CD4-positive, alpha-beta T cell treated with Interferon gamma for 1 hour (primary cell): Measurements from ENCODE around the gene HECTD2.
"Not testable (repeated sequence)": the region's sequence is repeated elsewhere in the genome, so short reads cannot be mapped to it uniquely, and the experiment has no call there.

Source experiments
- DNase-seq: peaks from one replicate; pipeline ENCODE4 v3.0.0-alpha.2; 2020

The HECTD2 gene

DNA sequence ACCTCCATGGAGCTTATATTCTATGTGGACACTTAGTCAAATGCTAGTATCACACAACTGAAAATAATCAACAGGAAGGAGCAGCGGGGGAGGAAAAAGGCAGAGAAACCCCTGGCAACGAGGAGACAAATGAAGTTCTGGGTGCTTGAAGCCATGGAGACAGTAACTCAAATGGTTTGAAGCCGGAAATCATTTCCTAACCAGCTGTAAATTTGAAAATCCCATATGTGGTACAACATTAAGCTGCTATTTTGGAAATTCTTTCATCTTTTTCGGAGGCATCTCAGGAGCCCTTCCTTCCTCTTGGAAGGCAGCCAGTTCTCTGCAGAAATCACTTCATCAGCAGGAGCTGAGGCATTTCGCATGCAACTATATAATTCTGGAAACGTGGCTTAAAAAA, 131.3 kb downstream of the HECTD2 start:
- DNase-seq: no peak

DNA sequence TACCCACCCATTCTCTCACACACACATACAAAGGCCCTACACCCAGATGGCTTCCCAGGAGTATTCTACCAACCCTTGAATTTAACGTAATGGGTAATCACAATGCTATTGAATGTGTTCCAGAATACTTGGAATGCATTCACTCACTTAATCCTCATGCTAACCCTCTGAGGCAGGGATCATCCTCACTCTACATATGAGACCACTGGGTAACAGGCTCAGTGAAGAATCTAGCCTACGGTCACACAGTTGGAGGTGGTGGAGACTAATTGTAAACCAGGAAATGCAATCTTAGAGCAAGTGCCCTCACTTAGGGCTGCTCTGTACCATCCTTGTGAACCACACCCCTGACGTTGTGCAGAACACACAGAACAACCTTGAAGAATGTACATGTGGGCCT, 135.2 kb downstream of the HECTD2 start:
- DNase-seq: no peak

DNA sequence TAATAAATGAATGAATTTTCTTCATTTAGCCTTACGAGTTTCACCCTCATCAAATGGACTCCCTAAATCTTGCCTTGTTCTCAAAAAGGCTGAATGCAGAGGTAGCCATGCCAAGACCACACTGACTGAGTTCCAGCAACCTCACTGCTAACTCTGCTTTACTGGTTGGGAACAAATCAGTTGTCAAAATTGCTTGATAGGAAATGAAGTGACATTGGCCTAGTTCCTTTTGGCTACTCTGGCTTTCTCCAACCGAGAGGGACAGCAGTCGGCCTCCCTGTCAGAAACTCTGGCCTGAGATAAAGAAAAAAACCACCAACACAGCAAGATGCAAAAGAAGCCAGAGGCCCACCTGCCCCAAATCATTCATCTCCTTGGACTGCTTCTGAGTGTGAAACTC, 135.7 kb downstream of the HECTD2 start:
- no peak for DNase-seq

DNA sequence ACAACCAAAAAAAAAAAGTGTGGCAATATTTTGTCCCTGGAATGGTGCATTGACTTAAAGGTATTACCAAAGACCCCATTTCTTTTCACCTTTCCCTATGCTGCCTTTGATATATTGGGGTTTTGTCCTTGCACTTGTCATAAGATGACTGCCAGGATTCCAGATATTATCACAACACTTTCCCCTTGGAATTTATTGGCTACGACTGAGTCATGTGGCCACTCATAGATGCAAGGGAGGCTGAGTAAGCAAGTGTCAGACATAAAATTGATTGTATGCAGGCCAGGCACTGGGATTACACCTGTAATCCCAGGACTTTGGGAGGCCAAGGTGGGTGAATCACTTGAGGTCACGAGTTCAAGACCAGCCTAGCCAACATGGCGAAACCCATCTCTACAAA, 139.1 kb downstream of the HECTD2 start:
- DNase-seq: no peak

DNA sequence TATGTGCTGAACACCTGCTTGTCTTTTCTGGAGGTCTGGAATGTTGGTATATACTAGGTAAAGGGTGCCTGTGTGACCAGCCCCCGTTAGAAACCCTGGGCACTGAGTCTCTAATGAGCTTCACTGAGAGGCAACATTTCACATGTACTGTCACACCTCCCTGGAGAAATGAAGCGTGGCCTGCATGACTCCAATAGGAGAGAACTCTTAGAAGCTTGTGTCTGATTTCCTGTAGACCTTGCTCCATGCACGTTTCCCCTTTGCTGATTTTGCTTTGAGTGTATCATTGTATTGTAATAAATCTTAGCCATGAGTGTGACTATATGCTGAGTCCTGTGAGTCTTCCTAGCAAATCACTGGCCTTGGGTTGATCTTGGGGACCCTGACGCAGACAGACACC, 139.9 kb downstream of the HECTD2 start:
- no peak for DNase-seq

DNA sequence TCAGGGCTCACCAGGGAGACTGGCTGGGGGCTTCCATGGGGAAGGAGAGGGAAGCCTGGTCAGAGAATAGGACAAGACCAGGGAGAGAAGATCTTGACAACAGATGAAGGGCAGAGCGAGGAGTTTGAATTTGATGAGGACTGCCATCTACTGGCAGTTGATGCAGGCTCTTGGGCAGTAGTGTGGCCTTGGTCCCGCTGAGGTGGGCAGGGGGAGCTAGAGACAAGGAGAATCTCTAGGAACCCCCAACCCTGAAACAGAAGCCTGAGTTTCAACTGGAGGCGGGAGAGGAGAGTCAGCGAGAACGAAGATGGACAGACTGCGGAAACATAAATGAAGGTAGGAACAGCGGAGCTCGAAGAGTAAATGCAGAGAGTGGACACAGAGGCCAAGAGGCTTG, 141.7 kb downstream of the HECTD2 start:
- no peak for DNase-seq

DNA sequence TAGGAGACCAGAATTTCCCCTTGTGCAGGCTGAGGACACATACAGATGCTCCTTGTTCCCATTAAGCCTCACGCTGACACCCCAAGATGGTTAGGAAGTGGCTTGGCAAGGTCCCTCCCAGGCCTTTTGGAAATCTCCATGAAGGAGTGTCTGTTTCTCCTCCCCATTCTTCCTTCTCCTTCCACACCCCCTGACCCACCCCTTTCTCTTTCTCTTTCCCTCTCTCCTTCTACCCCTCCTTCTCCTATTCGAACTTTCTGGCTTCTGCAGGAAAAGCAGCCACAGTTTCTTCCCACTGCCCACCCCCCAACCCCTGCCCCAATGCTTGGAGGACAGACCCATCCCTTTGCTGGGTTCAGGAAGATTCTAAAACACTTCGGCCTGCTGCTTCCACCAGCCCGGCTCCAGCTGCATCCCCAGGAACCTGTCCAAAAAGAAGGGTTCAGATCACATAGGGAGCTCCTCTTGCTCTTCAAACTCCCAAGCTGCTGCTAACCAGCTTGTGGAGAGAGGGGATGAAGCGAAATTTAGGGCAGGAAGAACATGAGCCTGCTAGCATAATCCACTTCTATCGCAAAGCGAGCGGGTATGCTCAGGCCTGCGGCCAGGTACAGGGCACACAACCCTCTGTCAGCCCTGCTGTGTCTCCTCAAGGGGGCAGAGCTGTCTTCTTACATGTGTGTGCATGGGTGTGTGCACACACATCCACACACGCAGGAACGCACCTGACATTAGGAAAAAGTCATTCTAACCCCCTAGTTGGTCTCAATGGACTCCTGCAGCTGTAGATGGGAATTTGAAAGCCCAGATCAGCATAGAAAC, 142.3 kb downstream of the HECTD2 start:
- no peak for DNase-seq

DNA sequence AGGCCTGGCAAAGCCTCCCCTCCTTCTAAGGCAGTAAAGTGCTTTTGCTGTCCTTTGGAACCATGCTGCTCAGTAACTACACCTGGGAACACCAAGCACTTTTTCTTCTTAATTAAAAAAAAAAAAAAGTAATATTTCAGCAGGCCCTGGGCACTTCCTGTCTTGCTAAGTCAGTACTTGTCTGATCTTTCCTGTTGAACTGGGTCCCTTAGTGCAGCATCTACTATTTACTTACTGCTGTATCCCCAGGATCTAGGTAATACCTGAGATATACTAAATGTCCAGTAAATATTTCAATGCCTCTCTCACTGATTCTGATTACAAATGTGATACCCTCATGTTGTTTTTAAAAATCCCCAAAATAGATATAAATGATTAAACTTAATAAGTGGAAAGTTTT, 145.3 kb downstream of the HECTD2 start:
- DNase-seq: no peak

DNA sequence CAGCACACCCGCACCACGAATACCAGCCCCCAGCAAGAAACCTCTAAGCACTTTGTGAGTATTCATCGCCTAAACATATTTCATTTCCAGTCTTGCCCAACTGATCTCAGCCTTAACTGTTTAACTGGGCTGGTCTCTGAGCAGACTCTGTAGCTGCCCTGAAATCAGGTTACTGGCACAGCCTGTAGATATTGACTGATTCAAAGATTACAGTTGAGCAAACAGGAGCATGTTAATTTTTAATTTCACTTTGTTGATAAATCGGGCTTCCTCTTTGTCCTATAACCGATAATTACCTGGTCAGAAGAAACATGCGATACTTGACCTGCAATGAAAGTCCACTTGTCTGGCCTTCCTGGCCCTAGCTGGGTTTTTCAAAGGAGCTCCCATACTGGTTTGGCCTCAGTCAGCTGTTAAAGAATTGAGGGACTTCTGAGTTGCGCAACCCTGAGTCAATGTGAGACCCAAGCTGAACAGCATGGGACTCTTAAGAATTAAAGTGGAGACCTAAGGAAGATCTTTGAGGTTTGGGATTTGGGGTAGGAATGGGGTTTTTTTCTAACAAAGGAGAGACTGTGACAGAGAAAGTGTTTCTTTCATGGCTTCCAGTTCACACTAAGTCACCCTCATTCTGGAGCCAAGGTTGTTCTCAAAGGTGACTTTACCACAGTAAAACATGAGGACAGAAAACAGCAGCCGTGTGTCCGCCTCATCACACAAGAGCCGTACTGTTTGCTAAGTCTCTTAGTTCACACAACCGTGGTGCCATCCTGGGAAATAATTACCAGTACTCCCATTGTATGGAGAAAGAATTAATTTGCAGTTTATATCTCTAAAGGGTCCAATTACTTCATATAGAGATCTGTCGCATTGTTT, 146.8 kb downstream of the HECTD2 start:
- DNase-seq: no peak

DNA sequence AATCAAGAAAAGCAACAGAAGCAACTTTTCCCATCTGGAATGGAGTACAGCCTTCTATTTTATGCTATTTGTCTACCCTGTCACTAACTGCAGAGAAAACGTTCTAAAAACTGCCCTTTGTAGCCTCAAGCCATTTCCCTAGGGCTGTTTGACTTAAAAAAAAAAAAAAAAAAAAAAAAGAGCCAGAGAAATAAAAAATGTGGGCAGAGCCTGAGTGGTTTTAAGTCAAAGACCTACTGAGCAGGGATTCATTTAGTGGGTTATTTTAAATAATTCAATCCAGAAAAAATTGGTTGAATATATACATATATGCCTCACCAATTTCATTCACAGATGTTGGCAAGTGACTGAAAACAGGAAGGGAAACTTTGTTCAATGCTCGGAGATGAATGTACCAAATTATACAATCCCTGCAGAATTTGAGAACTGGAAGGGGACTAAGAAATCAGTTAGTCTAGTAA, 147.5 kb downstream of the HECTD2 start:
- DNase-seq: no peak

DNA sequence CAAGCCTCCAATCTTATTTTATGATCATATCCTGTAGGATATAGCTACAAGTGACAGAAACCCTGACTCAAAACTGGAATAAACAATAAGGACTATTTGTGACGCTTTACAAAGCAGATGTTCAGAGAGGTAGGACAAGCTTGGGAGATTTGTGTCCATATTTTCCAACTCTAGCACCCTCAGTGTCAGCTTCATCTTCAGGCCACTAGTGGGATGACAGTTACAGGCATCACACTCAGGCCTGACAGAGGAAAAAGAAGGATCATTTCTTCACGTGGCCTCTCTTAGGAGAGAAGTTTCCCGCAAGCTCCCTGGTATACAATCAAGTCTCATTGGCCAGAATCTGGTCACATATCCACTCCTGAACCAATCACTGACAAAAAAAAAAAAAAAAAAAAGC, 148.3 kb downstream of the HECTD2 start:
- DNase-seq: no peak

DNA sequence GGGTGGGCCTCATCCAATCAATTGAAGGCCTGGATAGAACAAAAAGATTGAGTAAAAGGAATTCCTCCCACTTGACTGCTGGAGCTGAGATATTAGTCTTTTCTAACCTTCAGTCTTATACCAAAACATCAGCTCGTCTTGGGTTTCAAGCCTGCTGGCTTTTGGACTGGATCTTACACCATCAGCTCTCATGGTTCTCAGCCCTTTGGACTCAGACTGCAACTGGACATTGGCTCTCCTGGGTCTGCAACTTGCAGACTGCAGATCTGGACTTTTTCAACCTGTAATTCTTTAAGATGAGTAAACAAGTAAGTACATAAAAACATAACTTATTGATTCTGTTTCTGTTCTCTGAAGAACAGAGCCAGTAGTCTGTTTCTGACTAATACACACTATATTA, 149.0 kb downstream of the HECTD2 start:
- DNase-seq: no peak

DNA sequence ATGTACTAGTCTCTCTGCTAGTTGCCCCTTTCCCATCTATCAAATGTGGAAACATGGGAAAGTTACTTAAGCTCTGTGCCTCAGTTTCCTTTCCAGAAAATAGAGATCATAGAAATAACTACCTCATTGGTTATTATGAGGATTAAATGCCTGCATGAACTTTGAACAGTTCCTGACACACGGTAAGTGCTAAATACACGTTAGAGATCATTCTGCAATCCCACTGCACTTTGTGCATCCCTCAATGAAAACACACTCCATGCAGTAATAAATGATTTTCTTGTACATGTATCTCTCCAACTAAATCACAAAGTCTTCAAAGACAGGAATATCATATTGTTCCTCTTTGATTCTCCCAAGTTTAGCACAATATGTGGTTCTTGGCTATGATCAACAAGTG, 149.6 kb downstream of the HECTD2 start:
- DNase-seq: no peak

DNA sequence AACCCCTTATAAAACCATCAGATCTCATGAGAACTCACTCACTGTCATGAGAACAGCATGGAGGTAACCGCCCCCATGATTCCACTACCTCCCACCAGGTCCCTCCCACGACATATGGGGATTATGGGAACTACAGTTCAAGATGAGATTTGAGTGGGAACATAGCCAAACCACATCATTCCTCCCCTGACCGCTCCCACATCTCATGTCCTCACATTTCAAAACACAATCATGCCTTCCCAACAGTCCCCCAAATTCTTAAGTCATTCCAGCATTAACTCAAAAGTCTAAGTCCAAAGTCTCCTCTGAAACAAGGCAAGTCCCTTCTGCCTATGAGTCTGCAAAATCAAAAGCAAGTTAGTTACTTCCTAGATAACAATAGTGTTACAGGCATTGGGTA, 150.7 kb downstream of the HECTD2 start:
- DNase-seq: not testable (repeated sequence)

DNA sequence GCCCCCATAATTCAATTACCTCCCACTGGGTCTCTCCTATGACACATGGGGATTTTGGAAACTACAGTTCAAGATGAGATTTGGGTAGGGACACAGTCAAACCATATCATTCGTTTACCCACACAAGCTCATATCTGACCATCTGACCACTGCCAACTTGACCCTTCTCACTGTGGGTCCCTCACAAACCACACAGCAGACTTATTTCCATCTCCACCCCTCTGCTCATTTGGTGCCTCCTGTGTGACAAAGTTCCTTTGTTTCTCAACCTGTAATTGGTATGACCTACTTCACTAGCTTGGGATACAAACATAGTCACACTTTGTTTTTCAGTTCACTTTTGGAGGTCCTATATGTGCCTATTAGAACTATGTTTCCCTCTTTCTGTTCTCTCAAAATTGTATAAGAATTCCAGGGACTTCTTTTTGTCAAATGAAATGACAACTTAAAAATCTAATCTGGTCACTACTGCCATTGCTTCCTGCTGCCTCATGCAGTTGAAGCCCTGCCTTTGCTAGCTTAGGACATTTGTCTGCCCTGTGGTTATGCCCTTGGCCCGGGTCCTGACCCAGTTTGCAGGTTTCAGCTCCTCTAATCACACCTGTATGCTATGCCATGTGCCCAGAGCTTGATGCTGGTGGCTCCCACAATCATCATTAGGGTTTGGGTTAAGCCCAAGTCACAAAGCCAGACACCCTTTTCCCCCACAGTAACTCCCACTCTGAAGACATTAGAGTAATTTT, 152.9 kb downstream of the HECTD2 start:
- DNase-seq: no peak

DNA sequence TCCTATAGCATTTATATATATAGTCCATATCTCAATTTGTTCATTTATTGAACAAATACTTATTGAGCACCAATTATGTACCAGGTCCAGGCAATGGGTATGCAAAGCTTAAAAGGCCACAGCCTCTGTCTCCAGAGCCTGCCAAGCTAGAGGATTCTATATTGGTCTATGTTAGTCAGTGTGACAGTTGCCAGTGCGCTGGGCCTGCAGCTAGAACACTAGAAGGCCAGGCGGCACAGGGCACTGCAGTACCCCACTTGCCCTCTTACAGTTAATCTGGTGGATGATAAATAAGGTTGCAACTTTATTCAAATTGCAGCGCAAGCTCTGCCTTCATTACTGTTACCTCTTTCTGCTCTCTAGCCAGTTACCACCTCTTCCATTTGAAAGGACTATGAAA, 153.9 kb downstream of the HECTD2 start:
- DNase-seq: no peak
